ENCODE results near the gene RPGRIP1L.
A peak's percentile ranks its signal among the peaks of the same experiment; 100 is the strongest.

The RPGRIP1L gene

GRCh38 chr16:53664724-53665345 lies 38.8 kb downstream of the RPGRIP1L start:
- peak overlapping the region; percentile 34 to 45 for H3K27ac ChIP-seq
- no peak for DNase-seq (ENCODE audit: low spot score)
- peak overlapping the region; percentile 34 for H3K4me3 ChIP-seq
- no peak for TF ChIP-seq CTCF (IDR thresholded peaks at IDR 0.05)

GRCh38 chr16:53662072-53662471 lies 41.6 kb downstream of the RPGRIP1L start:
- no peak overlapping the region for H3K4me3 ChIP-seq
- no peak for DNase-seq (ENCODE audit: low spot score)
- TF ChIP-seq CTCF (IDR thresholded peaks at IDR 0.05): no peak
- no peak overlapping the region for H3K27ac ChIP-seq

- H3K27ac ChIP-seq: no peak overlapping the region
- DNase-seq (ENCODE audit: low spot score): no peak
- no peak overlapping the region for H3K4me3 ChIP-seq
- no peak for TF ChIP-seq CTCF (IDR thresholded peaks at IDR 0.05)
Observed at GRCh38 chr16:53654946-53655345, 48.7 kb downstream of the RPGRIP1L start.

- no peak overlapping the region for H3K27ac ChIP-seq
- DNase-seq (ENCODE audit: low spot score): no peak
- no peak overlapping the region for H3K4me3 ChIP-seq
- TF ChIP-seq CTCF (IDR thresholded peaks at IDR 0.05): no peak
Observed at GRCh38 chr16:53651357-53651756, 52.3 kb downstream of the RPGRIP1L start.

- no peak overlapping the region for H3K27ac ChIP-seq
- DNase-seq (ENCODE audit: low spot score): no peak
- TF ChIP-seq CTCF (IDR thresholded peaks at IDR 0.05): no peak
- no peak overlapping the region for H3K4me3 ChIP-seq
Observed at GRCh38 chr16:53646506-53646905, 57.2 kb downstream of the RPGRIP1L start.

GRCh38 chr16:53643474-53643873 lies 60.2 kb downstream of the RPGRIP1L start:
- DNase-seq (ENCODE audit: low spot score): no peak
- TF ChIP-seq CTCF (IDR thresholded peaks at IDR 0.05): no peak
- H3K4me3 ChIP-seq: no peak overlapping the region
- H3K27ac ChIP-seq: no peak overlapping the region

- Histone ChIP-seq H3K4me3 (no peak overlapping the region), H3K27ac (no peak overlapping the region)
- no peak for TF ChIP-seq CTCF (IDR thresholded peaks at IDR 0.05)
- no peak for DNase-seq (ENCODE audit: low spot score)
Observed at GRCh38 chr16:53642094-53642493, 61.6 kb downstream of the RPGRIP1L start.
